ENCODE results near the gene PIGT.

PIGT gene

DNA sequence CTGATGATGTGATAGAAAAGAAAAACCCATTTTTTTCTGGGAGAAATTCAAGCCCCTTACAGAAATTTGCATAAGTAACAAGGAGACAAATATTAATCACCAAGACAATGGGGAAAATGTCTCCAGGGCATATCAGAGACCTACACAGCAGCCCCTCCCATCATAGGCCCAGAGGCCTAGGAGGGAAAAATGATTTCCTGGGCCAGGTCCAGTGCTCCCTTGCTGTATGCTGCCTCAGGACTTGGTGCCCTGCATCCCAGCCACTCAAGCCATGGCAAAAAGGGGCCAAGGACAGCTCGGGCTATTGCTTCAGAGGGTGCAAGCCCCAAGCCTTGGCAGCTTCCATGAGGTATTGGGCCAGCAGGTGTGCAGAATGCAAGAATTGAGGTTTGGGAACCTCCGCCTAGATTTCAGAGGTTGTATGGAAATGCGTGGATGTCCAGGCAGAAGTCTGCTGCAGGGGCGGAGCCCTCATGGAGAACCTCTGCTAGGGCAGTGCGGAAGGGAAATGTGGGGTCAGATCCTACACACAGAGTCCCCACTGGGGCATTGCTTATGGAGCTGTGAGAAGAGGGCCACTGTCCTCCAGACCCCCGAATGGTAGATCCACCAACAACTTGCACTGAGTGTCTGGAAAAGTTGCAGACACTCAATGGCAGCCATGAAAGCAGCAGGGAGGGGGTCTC lies 15.5 kb upstream of the PIGT start:
- in situ Hi-C loops (cut with MboI; ENCODE audit: low sequenced_read_pairs), result no loop called here

DNA sequence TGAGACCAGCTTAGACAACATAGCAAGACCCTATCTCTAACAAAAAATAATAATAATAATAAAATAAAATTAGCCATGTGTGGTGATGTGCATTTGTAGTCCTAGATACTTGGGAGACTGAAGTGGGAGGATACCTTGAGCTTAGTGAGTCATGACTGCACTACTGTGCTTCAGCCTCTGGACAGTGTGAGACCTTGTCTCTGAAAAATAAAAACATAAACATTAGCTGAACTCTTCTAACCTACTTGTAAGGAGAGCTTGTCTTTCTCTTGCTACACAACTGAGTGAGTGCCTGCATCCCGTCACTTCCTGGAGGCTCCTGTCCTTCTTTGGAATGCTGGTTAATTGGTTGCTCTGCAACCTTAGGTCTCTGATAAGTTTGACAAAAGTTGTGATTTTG lies 13.0 kb upstream of the PIGT start:
- in situ Hi-C loops (cut with MboI; ENCODE audit: low sequenced_read_pairs), result no loop called here

DNA sequence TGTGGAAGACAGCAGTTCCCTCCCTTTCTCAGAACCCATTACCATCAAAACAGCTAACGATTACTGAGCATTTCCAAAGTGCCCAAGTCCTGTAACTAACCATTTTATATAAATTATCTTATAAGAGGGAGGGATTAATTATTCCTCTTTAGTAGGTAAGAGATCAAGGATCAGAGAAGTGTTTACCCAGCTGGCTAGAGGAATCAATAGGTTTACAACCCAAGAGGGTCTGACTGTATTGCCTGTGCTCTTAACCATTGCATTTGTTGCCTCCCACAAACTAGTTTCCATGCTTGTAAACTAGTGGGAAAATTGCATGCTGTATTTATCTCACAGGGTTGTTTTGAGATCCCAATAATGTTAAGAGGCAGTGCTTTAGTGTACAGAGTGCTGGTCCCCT lies 11.5 kb upstream of the PIGT start:
- in situ Hi-C loops (cut with MboI; ENCODE audit: low sequenced_read_pairs), result no loop called here

DNA sequence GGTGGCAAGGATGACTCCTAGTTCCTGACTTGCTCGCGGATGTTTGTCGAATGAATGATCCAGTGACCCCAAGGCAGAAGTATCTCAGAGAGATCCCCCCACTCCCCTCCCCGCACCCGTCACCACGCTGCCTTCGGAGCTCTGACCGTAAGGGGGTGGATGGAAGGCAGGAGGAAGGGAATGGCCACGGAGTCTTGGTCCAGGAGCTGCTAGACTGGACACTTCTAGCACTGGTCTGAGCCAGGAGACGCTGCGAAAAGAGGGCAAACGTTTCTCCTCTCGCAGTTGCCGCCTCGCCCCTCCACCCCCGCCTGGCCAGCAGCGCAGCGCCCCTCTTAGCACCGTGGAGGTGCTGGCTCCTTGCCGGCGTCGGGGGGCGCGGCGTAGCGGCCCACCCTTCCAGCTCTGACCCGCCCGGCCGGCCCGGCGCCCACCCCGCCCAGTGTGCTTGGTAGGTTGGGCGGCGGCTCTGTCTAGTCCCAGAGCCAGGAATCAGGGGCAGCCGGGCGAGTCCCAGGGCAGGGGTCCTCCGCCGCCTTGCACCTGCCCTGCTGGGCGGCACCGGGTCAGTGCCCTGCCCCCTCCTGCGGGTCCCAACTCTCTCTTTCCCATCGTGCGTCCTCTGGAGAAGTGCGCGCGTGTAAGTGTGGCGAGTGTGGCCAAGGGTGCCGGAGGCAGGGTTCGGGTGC lies 10.2 kb upstream of the PIGT start:
- in situ Hi-C loops (cut with MboI; ENCODE audit: low sequenced_read_pairs), result no loop called here

DNA sequence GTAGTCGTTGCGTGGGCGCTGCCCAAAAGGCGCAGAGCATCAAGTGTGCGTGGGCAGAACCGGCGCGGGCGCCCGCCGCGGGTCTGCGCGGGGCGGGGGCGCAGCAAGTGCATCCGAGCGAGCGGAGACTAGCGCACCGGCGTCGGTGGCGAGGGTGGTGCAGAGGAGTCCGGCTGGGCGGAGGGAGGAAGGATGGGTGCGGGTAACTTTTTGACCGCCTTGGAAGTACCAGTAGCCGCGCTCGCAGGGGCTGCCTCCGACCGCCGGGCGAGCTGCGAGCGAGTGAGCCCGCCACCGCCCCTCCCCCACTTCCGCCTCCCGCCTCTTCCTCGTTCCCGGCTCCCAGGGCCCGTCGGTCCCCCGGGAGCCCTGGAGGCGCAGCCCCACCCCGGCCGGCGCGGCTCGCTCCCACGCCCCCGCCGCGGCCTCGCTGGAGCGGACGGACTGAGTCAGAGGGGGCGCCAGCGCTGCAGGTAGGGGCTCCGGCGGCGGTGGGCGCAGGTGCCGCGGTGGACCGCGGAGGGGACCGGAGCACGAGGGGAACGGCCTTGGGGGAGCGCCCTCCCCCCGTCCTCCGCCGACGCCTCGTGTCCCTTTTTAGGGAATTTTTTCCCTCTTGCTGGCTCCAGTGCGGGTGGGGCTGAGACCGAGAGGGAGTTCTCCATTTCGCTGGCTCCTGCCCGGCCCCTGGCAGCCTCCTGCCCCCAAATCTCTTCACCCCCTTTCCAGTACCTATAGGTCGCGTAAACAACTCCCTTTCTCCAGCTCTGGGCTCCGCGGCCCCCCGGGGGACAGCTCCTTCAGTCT lies 9.5 kb upstream of the PIGT start:
- in situ Hi-C loops (cut with MboI; ENCODE audit: low sequenced_read_pairs), result no loop called here

DNA sequence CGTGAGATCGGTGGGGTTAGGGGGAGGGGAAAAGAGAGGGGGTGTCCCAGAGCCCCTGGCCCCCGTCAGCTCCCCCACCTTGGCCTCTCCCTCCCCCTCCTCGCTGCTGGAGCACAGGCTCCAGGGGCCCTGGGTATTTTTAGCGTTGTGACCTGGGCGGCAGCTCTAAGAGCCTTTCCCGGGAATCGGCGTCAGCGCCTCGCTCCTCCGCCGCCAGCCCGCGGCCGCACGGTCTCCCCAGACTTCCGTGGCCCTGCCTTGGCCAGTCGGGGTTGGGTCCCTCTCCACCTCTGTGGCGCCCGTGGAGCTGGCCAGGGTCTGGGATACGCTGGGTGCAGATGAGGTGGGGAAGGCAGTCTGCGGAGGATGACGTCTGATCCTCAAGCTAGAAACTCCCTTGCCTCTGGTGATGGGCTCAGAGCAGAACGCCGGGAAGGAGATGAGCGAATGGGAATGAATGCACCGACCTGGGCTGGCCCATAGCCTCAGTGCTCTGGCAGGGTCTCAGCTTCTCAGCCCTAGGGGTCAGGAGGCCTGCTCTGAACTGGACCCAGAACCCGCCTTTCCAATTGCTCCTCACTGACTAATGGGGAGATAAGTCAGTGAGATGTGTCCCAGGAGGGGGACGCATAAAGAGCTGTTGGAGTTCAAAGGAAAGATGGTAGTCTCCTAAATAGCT lies 8.7 kb upstream of the PIGT start:
- in situ Hi-C loops (cut with MboI; ENCODE audit: low sequenced_read_pairs), result no loop called here

DNA sequence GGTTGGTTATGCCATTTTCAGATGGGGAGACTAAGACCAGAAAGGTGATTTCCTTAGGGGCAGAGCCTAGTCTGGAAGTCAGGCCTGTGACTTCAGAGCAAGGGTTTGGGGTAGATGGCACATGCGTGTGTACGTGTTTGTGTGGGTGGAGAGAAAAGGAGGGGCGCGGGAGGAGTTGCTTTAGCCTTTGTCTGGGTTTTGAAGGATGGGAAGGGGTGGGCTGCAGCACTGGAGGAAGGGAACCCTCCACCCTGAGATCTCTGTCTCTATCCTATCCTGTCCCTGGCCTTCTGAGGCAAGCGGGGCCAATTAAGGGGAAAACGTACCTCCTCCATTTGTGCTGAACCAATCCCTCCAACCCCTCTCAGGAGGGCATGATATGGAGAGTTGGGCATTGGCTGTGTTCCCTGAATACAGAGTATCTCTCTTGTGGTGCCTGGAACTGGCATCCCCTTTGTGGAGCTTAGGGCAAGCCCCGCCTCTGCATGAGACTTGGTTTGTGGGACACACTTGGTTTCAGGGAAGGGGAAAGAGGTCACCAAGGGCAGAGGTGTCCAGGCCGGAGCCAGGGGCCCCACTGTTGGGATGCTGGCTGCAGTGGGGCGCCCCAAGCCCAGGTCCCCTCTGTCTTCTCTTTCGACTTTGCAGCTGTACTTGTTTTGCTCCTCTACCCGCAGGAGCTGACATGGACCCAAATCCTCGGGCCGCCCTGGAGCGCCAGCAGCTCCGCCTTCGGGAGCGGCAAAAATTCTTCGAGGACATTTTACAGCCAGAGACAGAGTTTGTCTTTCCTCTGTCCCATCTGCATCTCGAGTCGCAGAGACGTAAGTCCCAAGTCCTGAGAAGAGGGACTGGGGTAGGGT lies 7.9 kb upstream of the PIGT start, which contains the start of gene DBNDD2:
TSS of gene DBNDD2 (plus strand) at position 507 of the 863 bp plus-strand sequence. CDS start at position 686, 179 bp downstream.
- in situ Hi-C loops (cut with MboI; ENCODE audit: low sequenced_read_pairs), result no loop called here

DNA sequence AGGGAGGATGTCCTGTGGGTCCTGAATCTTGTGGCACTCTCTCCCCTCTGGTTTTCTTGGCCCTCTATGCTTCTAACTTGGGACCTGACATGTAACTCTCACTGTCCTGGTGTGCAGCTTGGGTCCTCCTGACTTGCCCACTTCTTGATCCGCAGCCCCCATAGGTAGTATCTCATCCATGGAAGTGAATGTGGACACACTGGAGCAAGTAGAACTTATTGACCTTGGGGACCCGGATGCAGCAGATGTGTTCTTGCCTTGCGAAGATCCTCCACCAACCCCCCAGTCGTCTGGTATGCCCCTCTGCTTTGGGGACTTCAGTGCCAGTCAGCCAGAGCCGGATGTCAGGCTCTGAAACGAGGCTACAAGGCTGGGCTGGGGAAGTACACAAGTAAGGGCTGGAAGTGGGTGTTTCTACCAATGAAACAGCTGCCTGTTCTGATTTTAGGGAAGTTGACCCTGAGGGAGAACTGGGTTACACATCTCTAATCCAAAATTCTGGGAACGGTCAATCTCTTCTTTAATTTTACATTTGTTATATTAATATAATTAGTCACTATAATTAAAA lies 7.2 kb upstream of the PIGT start:
- in situ Hi-C loops (cut with MboI; ENCODE audit: low sequenced_read_pairs), result no loop called here

DNA sequence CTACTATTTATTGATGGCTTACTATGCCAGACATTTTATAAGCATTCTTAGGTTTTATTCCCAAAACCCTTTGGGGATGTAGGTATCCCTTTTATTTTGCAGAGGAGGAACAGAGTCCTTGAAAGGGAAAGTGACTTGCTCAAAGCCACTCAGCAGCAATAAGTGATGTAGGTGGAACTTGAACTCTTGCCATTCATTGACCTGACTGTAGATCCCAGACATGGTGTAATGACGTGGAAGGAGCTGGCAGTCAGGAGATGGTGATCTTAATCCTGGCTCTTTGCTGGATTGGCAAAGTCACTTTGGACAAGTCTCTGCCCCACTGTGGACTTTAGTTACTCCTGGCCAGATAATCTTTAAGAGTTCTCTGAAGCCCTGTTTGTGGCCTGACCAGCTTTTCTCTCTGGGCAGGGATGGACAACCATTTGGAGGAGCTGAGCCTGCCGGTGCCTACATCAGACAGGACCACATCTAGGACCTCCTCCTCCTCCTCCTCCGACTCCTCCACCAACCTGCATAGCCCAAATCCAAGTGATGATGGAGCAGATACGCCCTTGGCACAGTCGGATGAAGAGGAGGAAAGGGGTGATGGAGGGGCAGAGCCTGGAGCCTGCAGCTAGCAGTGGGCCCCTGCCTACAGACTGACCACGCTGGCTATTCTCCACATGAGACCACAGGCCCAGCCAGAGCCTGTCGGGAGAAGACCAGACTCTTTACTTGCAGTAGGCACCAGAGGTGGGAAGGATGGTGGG lies 6.2 kb upstream of the PIGT start:
- in situ Hi-C loops (cut with MboI; ENCODE audit: low sequenced_read_pairs), result no loop called here

DNA sequence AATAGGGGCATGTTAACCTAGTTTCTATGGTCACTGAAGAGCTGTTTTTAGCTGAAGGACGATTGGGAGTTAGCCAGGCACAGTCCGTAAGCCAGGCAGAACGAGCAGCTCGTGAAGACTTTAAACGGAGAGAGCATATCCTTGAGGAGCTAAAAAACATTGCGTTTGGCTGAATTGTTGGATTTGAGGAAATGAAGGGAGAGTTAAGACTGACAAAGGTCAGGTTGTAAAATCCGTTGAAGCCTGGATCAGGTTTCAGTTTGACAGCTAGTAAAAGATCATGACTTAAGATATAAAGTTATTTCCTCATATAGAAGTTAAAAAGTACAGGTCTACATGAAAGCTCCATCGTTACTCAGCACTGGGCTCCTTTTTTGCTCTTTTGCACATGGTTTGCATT lies 5.1 kb upstream of the PIGT start:
- in situ Hi-C loops (cut with MboI; ENCODE audit: low sequenced_read_pairs), result no loop called here

DNA sequence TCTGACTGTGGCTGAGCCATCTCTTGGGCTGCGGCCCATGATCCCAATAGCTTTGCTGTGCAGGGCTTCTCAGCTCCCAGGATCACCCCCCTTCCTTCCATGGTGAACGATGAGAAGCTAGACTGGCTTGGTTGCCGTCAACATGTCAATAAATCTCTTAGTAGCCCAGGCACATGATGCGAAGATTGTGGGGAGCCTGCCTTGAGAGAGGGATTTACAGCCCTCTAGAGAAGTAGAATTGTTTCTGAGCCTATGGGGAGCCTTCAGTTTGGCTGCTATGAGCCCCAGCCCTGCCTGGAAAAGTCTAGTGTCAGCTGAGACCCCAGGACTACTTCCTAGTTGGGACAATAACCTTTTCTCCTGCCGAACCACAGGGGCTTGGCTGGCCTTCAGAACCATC lies 3.3 kb upstream of the PIGT start:
- in situ Hi-C loops (cut with MboI; ENCODE audit: low sequenced_read_pairs), result no loop called here

DNA sequence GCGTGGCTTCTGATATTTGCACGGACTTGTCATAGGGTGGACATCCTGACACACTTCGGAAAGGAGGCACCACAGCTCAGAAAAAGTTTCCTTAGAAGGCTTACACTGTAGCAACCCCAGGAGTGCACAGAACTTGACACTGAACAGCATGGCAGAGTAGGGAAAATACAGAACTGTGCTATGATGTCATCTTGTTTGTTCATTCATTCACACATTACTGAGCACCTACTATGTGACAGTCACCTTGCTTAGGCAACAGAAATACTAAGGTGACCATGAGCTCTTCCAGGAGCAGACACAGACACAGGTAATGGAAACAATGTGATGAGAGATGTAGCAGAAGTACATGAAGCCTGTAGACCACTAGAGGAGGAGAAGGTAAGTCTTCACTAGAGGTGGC lies 2.5 kb upstream of the PIGT start:
- in situ Hi-C loops (cut with MboI; ENCODE audit: low sequenced_read_pairs), result no loop called here

DNA sequence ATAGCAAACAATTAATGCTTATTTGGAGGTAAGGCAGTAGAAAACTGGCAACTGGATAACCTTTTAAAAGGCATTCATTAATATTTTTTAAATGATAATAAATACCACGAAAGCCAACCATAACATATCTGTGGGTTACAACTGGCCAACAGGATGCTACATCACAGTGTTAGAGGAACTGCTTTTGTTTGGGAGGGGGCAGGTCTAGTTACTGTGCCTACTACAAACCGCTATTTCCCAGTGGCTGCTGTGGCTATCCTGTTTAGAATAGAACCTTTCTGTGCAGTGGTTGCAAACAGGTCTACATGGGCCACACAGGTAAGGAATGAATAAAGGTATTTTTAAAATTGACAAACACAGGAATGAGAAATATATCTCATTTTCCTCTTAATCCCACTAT lies 976 bp downstream of the PIGT start:
- in situ Hi-C loops (cut with MboI; ENCODE audit: low sequenced_read_pairs), result no loop called here

DNA sequence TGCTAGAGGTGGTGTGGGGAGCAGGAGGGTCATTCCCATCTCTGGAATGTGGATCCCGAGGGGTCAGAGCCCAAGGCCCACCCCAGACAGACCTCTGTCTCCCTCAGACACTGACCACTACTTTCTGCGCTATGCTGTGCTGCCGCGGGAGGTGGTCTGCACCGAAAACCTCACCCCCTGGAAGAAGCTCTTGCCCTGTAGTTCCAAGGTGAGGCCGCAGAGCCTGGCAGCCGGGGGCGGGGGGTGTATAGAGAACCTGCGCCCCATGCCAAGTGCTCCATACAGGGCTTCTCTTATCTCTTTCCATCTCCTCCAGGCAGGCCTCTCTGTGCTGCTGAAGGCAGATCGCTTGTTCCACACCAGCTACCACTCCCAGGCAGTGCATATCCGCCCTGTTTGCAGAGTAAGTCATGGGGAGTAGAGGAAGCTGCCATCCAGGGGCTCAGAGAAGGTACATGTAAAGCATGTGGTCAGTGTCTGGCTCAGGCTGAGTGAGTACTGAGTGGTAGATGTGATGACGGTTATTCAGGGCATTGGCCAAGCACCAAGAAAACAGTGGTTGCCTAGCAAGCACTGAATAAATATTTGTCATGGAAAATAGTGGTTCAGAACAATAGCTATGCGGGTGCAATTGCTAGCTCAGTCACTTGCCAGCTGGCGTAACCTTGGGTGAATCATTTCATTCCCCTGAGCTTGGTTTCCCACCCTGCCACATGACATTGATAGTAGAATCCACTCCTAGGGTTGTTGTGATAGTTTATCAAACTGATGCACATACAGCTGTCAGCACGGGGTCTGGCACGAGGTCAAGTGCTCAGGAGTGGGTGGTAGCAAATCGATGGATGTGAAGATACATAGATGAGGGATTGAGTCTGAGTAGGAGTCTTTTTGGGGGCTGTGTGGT lies 3.5 kb downstream of the PIGT start:
- in situ Hi-C loops (cut with MboI; ENCODE audit: low sequenced_read_pairs), result no loop called here

DNA sequence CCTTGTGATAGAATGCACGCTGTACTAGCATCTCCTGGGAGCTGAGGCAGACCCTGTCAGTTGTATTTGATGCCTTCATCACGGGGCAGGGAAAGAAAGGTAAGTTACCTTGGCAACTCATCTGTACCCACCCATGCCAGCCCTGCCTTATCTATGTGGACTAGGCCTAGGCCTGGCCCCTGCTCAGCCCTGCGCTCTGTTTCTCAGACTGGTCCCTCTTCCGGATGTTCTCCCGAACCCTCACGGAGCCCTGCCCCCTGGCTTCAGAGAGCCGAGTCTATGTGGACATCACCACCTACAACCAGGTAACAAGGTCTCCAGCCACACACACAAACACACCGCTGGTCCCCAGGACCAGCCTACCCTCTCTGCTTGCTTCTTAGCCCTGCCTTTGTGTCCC lies 4.2 kb downstream of the PIGT start:
- in situ Hi-C loops (cut with MboI; ENCODE audit: low sequenced_read_pairs), result no loop called here

DNA sequence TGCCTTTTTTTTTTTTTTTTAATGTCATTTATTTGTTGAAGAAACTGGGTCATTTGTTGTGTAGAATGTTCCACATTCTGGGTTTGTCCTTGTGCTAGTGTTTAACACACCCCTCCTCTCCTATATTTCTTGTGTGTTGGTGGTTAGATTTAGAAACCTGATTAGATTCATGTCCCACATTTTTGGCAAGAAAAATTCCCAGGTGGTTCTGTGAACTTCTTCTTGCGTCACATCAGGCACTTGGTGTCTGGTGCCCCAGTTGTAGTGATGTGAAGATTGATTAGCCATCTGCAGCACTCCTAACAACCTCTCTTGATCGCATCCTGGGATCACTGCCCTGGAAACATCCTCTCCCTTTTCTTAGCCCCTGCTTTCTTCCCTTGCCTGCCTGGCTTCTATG lies 7.8 kb downstream of the PIGT start:
- in situ Hi-C loops (cut with MboI; ENCODE audit: low sequenced_read_pairs), result no loop called here

DNA sequence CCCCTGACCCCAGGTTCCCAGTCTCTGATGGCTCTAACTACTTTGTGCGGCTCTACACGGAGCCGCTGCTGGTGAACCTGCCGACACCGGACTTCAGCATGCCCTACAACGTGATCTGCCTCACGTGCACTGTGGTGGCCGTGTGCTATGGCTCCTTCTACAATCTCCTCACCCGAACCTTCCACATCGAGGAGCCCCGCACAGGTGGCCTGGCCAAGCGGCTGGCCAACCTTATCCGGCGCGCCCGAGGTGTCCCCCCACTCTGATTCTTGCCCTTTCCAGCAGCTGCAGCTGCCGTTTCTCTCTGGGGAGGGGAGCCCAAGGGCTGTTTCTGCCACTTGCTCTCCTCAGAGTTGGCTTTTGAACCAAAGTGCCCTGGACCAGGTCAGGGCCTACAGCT lies 9.6 kb downstream of the PIGT start:
- in situ Hi-C loops (cut with MboI; ENCODE audit: low sequenced_read_pairs), result no loop called here

DNA sequence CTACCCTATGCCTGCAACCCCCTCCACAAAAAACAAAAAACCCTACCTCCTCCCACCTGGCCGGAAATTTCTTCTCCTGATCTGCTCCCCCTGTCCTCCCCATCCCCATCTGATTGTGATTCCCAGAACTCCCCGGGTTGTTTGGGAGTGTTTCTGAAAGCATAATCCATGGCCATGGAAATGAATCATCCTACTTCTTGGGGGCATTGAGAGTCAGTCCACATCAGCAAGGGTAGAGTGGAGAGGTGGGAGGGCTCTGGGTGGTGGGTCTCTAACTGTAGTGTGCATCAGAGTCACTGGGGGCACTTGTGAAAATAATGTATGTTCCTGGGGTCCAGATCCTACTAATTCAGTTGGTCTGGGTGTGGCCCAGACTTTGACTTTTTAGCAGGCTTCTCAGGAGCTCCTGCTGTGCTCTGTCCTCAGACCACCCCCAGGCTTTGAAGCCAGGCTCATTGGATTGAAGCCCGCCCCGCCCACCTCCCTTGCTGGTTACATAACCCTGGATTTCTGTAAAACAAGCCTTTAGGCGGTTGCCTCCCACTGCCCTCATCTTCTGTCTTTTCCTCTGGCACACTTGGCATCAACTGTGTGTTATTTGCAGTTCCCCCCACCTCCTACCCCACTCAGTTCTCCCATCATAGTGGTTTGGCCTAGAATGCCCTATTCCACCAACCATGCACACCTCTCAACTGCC lies 10.5 kb downstream of the PIGT start:
- in situ Hi-C loops (cut with MboI; ENCODE audit: low sequenced_read_pairs), result no loop called here
